Chondrocyte (in vitro differentiated cells): ENCODE data around the gene COX8C. TPM values are rescaled to one million over a fixed set of nuclear protein-coding genes. Genes with fewer than 3 reads are reported as not detected.

Source experiments
- DNase-seq: peaks from one replicate; pipeline ENCODE4 v3.0.0; 2021; ENCODE audit warnings: mixed read lengths, low spot score
- H3K27ac Mint-ChIP-seq: one replicate; pipeline ENCODE4 v1.8.0; 2021; ENCODE audit warnings: mild to moderate bottlenecking, moderate library complexity, mixed read lengths; ENCODE audit not compliant: unreplicated experiment
- H3K27me3 Mint-ChIP-seq: 2 replicates; pipeline ENCODE4 v1.8.0; 2021; ENCODE audit warnings: low read depth, mixed read lengths
- H3K36me3 Mint-ChIP-seq: 2 replicates; pipeline ENCODE4 v1.8.0; 2021; ENCODE audit warnings: low read depth, mixed read lengths
- H3K4me1 Mint-ChIP-seq: 2 replicates; pipeline ENCODE4 v1.8.0; 2021; ENCODE audit warnings: low read depth, mild to moderate bottlenecking, mixed read lengths
- H3K4me3 Mint-ChIP-seq: one replicate; pipeline ENCODE4 v1.8.0; 2021; ENCODE audit warnings: mild to moderate bottlenecking, moderate library complexity, mixed read lengths; ENCODE audit not compliant: unreplicated experiment
- H3K9me3 Mint-ChIP-seq: 2 replicates; pipeline ENCODE4 v1.8.0; 2021; ENCODE audit warnings: low read depth, mixed read lengths
- CTCF ChIP-seq: fragments of 200-600 bp; sonication (generic); IDR thresholded peaks from 2 replicates; pipeline ENCODE4 v1.5.0; 2021; ENCODE audit warnings: antibody characterized with exemption, mild to moderate bottlenecking, moderate library complexity
- total RNA-seq: library from RNA; stranded (reverse); gene quantifications from 3 replicates; pipeline ENCODE4 v1.2.1, GENCODE V29; 2021

COX8C gene
- total RNA-seq, 1 donor from 2014 or later = not detected

- DNase-seq = no peak
- no peaks in the 10 kb centered on the region for H3K4me1 Mint-ChIP-seq
- peaks cover 10% of the 10 kb centered on the region for H3K27me3 Mint-ChIP-seq
- H3K9me3 Mint-ChIP-seq = peaks cover 12% of the 10 kb centered on the region
- no peak overlapping the region for H3K27ac Mint-ChIP-seq
- no peaks in the 10 kb centered on the region for H3K36me3 Mint-ChIP-seq
- TF ChIP-seq CTCF = no peak
- H3K4me3 Mint-ChIP-seq = no peak overlapping the region
Observed at GRCh38 chr14:93396456-93396855, 49.5 kb downstream of the COX8C start.

Other genes starting within 250 kb of the COX8C start
- gene ITPK1, start 231.3 kb upstream of the COX8C start, total RNA-seq = 27.7 to 31.2 TPM (median 28.2 TPM) in 3 replicates
- gene MOAP1, start 162.3 kb upstream of the COX8C start, total RNA-seq = 14.5 to 18.1 TPM (median 16.7 TPM) in 3 replicates
- 13.1 to 15.2 TPM (median 14.9 TPM) in 3 replicates for gene LYSET, start 161.9 kb upstream of the COX8C start, total RNA-seq
- 5.3 to 11.7 TPM (median 5.7 TPM) in 3 replicates for gene GON7, start 140.1 kb upstream of the COX8C start, total RNA-seq
- gene UBR7, start 139.9 kb upstream of the COX8C start, total RNA-seq = 15.3 to 27.1 TPM (median 16.6 TPM) in 3 replicates
- gene BTBD7, start 14.1 kb upstream of the COX8C start, total RNA-seq = 43.5 to 57.9 TPM (median 44.4 TPM) in 3 replicates
- 0.10 to 0.19 TPM (median 0.15 TPM) in 3 replicates for gene UNC79, start 83.8 kb downstream of the COX8C start, total RNA-seq